ENCODE measurements around the gene ANKRD40.

DNA sequence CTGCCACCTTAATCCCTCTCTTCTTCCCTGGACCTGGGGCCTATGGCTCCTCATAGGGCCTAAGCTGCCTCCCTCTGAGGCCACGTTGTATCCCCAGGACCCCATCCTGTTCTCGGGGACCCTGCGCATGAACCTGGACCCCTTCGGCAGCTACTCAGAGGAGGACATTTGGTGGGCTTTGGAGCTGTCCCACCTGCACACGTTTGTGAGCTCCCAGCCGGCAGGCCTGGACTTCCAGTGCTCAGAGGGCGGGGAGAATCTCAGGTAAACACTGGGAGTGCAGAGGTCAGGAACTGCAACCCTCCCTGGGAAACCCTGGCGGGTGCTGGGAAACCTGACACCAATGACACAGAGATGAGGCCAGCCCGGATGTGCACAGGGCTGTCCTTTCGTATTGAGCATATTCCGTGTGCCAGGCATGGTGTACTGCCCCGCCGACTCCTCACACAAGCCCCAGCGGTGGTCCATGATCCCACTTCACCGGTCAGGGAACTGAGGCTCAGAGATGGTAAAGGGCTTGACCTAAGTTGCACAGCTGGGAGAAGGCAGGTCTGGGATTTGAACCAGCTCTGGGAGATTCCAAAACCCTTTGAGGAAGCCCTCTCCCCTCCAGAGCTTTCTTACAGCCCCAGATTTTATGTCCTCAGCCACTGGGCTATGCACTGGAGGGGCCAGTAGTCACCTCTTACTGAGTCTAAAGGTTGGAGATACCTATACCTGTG is 22.9 kb downstream of the ANKRD40 start:
- TF ChIP-seq CTCF (IDR thresholded peaks at IDR 0.05; ENCODE audit: extremely low read depth in 1 of 2, insufficient read depth in 1 of 2, low read depth in 1 of 2, low read length in 2 of 2), result no peak
- no peak for TF ChIP-seq EZH2 (IDR thresholded peaks at IDR 0.05; ENCODE audit: borderline replicate concordance, low read depth, low read length, severe bottlenecking)
- no peak for TF ChIP-seq MAX (IDR thresholded peaks at IDR 0.05; ENCODE audit: insufficient read depth, insufficient read length)
- TF ChIP-seq POLR2A (IDR thresholded peaks at IDR 0.05; ENCODE audit: low read depth, low read length), result no peak
- TF ChIP-seq FOS (IDR thresholded peaks at IDR 0.05; ENCODE audit: borderline replicate concordance, insufficient read depth, low read length), result no peak
